B cell (primary cell): ENCODE measurements around the gene SORT1. TPM values are rescaled to one million over a fixed set of nuclear protein-coding genes. Genes with fewer than 3 reads are reported as not detected.
A peak's percentile ranks its signal among the peaks of the same experiment; 100 is the strongest.

Experiments
- ATAC-seq: fragments of 200-7000 bp; cut with Tn5 transposase; one replicate; pipeline ENCODE4 v1.10.0; 2021; ENCODE audit warnings: low read depth, mild to moderate bottlenecking, moderate number of reproducible peaks, moderate library complexity
- CTCF ChIA-PET: fragments of 350-600 bp; sonication (Branson Sonifier 250); formaldehyde crosslinking; loops from one replicate; lab custom pipeline; 2021; ENCODE audit warnings: antibody characterized with exemption, inconsistent platforms; lab: Charles Lee
- POLR2A ChIA-PET: fragments of 350-600 bp; sonication (Branson Sonifier 250); formaldehyde crosslinking; loops from one replicate; lab custom pipeline; 2021; ENCODE audit warnings: antibody characterized with exemption; lab: Charles Lee
- DNase-seq: peaks from one replicate; pipeline ENCODE4 v3.0.0; 2013
- H2AFZ ChIP-seq: 2 replicates; pipeline ENCODE4 v1.6.1; 2012; ENCODE audit warnings: mild to moderate bottlenecking, low read depth, low read length; ENCODE audit not compliant: insufficient read depth, poor library complexity, severe bottlenecking
- H3K27ac ChIP-seq, 2 donors: 1 replicate in 1 of 2; 2 replicates in 1 of 2; pipeline ENCODE4 v1.5.1; 2012 to 2013; ENCODE audit warnings: low read length in 2 of 2, mild to moderate bottlenecking in 2 of 2, moderate library complexity in 1 of 2
- H3K27me3 ChIP-seq, 4 experiments: fragments of 200-600 bp in 1 of 4; sonication (generic) in 1 of 4; replicated peaks in 1 of 4; 1 replicate in 2 of 4; 2 replicates in 2 of 4; pipeline versions ENCODE4 v1.6.1 to v1.7.0; 2013 to 2016; ENCODE audit warnings: low read length in 3 of 4, mild to moderate bottlenecking in 2 of 4, mixed read lengths in 1 of 4, moderate library complexity in 1 of 4; ENCODE audit not compliant: insufficient read depth in 4 of 4, control insufficient read depth in 3 of 4; ENCODE audit errors: control extremely low read depth in 1 of 4
- H3K36me3 ChIP-seq, 2 experiments: replicated peaks in 1 of 2; 1 replicate in 1 of 2; 2 replicates in 1 of 2; pipeline versions ENCODE4 v1.6.1 to v1.7.1; 2013; ENCODE audit warnings: low read length in 1 of 2; ENCODE audit not compliant: insufficient read depth in 2 of 2, control insufficient read depth in 1 of 2; ENCODE audit errors: control extremely low read depth in 1 of 2, extremely low read depth in 1 of 2
- H3K4me1 ChIP-seq, 2 donors: fragments of 200-600 bp in 1 of 2; sonication (generic) in 1 of 2; 1 replicate in 1 of 2; 2 replicates in 1 of 2; pipeline versions ENCODE4 v1.5.1 to v1.6.1; 2013 to 2017; ENCODE audit warnings: low read length in 2 of 2; ENCODE audit not compliant: control insufficient read depth in 2 of 2, insufficient read depth in 2 of 2
- H3K4me2 ChIP-seq: replicated peaks from 2 replicates; pipeline ENCODE3; 2012; ENCODE audit warnings: mild to moderate bottlenecking, low read depth, low read length; ENCODE audit not compliant: poor library complexity, severe bottlenecking
- H3K4me3 ChIP-seq, 5 experiments: fragments of 200-600 bp in 1 of 5; sonication (generic) in 1 of 5; 1 replicate in 3 of 5; 2 replicates in 2 of 5; pipeline versions ENCODE4 v1.5.1 to v1.7.0; 2011 to 2016; ENCODE audit warnings: low read length in 4 of 5, mild to moderate bottlenecking in 4 of 5, low read depth in 2 of 5, control low read depth in 1 of 5, moderate library complexity in 1 of 5; ENCODE audit not compliant: insufficient read depth in 1 of 5; ENCODE audit errors: control extremely low read depth in 1 of 5, extremely low read depth in 1 of 5
- H3K79me2 ChIP-seq: fragments of 200-600 bp; sonication (generic); one replicate; pipeline ENCODE4 v1.6.0; 2016; ENCODE audit warnings: low read length; ENCODE audit not compliant: control insufficient read depth, insufficient read depth
- H3K9ac ChIP-seq: fragments of 200-600 bp; sonication (generic); 2 replicates; pipeline ENCODE4 v1.6.1; 2017; ENCODE audit warnings: mild to moderate bottlenecking, low read length, moderate library complexity
- H3K9me3 ChIP-seq, 3 donors: one replicate each; pipeline versions ENCODE4 v1.6.1 to v1.7.1; 2013; ENCODE audit warnings: low read length in 2 of 3; ENCODE audit not compliant: control insufficient read depth in 2 of 3, insufficient read depth in 1 of 3; ENCODE audit errors: control extremely low read depth in 1 of 3
- H4K20me1 ChIP-seq: 2 replicates; pipeline ENCODE4 v1.6.0; 2012; ENCODE audit warnings: mild to moderate bottlenecking, low read length; ENCODE audit not compliant: insufficient read depth, control insufficient read depth, poor library complexity, severe bottlenecking
- H3K27ac Mint-ChIP-seq: one replicate; pipeline ENCODE4 v1.8.0; 2021; ENCODE audit warnings: mixed read lengths
- H3K27me3 Mint-ChIP-seq: one replicate; pipeline ENCODE4 v1.8.0; 2021; ENCODE audit warnings: mixed read lengths
- H3K4me1 Mint-ChIP-seq: one replicate; pipeline ENCODE4 v1.8.0; 2021; ENCODE audit warnings: mixed read lengths
- H3K4me3 Mint-ChIP-seq: one replicate; pipeline ENCODE4 v1.8.0; 2021; ENCODE audit warnings: mixed read lengths
- H3K9me3 Mint-ChIP-seq: one replicate; pipeline ENCODE4 v1.8.0; 2022; ENCODE audit warnings: mixed read lengths; ENCODE audit not compliant: insufficient read depth
- CTCF ChIP-seq: fragments of 200-600 bp; IDR thresholded peaks from one replicate; pipeline ENCODE4 v1.8.0; 2022; ENCODE audit warnings: antibody characterized with exemption, mild to moderate bottlenecking
- EZH2 ChIP-seq: IDR thresholded peaks from 2 replicates; pipeline ENCODE4 v1.6.1; 2012; ENCODE audit warnings: borderline replicate concordance, low read depth, mild to moderate bottlenecking, moderate library complexity, low read length; ENCODE audit not compliant: insufficient read depth, poor library complexity, severe bottlenecking
- WGBS: methylation state at CpG from one replicate; pipeline ENCODE4 v1.1.5; 2013; ENCODE audit warnings: missing lambda C conversion rate; ENCODE audit not compliant: insufficient coverage; 5-methylcytosine and 5-hydroxymethylcytosine counted together
- intact Hi-C: fragments of 100-400 bp; cut with micrococcal nuclease; formaldehyde crosslinking; loops from one replicate; pipeline ENCODE4 v1.10.0; 2022
- polyA plus RNA-seq: library from polyadenylated mRNA; depleted of rRNA; stranded (reverse); fragments of >200 nt; gene quantifications from 2 replicates; pipeline ENCODE4 v1.2.3, GENCODE V29; 2012
- total RNA-seq, 2 donors: library from RNA; stranded (reverse); fragments of 120-200 nt in 1 of 2; gene quantifications; 1 replicate in 1 of 2; 2 replicates in 1 of 2; pipeline versions ENCODE4 v1.2.3 to v1.2.4, GENCODE V29; 2013 to 2022

Gene SORT1
- total and polyA plus RNA-seq, 2 donors (not counting 1 experiment from before 2014, with no cell fraction given), result 0.13 to 0.25 TPM

- Mint-ChIP-seq H3K4me1 (peaks cover 16% of the 10 kb centered on the region), H3K9me3 (no peaks in the 10 kb centered on the region), H3K27ac (peak overlapping the region; percentile 88), H3K4me3 (peak overlapping the region; percentile 97), H3K27me3 (peaks cover 7% of the 10 kb centered on the region)
- Histone ChIP-seq H3K27me3 (no peaks in the 10 kb centered on the region), H3K27ac (peak overlapping the region in 1 of 2 donors; percentile 22), H3K4me2 (peak overlapping the region; percentile 92), H3K9me3 (no peaks in the 10 kb centered on the region), H3K79me2 (no peaks in the 10 kb centered on the region), H3K36me3 (no peaks in the 10 kb centered on the region), H2AFZ (peak overlapping the region; percentile 88), H3K4me1 (peaks cover 12 to 19% of the 10 kb centered on the region in 2 donors), H3K9ac (peak overlapping the region; percentile 88), H3K4me3 (peak overlapping the region; percentile 68 to 93 (median 80)), H4K20me1 (no peaks in the 10 kb centered on the region)
- WGBS, result 63% methylated on average over 8 of the region's 17 CpGs
- DNase-seq (no peak), ATAC-seq (no peak)
- TF ChIP-seq EZH2 (no peak), CTCF (no peak)
- CTCF ChIA-PET, result interaction anchor here (1.8 to 8.8 kb wide), 3 partner anchors 9 to 248 kb away, joined by 4 to 387 read pairs (median 14); partner anchors contain the start of gene SORT1
- intact Hi-C loops, result loop anchor here (1.0 kb wide), 5 partner anchors 23 to 210 kb away; partner anchors contain the start of genes CYB561D1, MYBPHL and PSMA5
- POLR2A ChIA-PET, result no interaction called here
These were observed 113.7 kb downstream of the SORT1 start for GRCh38 chr1:109283748-109284600.
